NCI-H2081 treated with DMSO at 0.1 percent for 48 hours (cell line): Measurements from ENCODE around the gene C8A.

ENCODE experiments used
- DNase-seq: peaks from one replicate; lab custom pipeline; 2025; lab: John Stamatoyannopoulos, UW

The C8A gene

DNA sequence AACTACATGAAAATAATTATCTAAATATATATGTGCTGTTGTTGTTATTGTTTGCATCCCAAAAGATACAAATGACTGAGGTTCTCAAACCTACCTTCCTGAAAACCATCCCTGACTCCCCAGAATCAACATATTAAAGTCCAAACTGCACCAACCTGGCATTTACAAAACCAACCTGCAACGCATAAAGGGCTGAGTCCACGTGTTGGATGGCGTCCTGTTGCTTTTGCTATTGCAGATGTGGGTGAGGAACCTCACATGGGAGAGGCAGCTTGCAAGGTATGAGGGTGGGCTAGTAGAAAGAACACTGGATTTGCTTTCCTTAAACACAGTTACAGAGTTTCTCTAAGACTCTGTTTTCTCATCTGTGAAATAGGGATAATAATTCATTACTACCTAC lies 112.8 kb downstream of the C8A start:
- DNase-seq: no peak
